DMS 273 treated with DMSO at 0.1 percent for 48 hours (cell line): ENCODE results near the gene CALHM3.
"Not testable (repeated sequence)": the region's sequence is repeated elsewhere in the genome, so short reads cannot be mapped to it uniquely, and the experiment has no call there.

Experiments used
- DNase-seq: peaks from one replicate; lab custom pipeline; 2025; lab: John Stamatoyannopoulos, UW

The CALHM3 gene

GRCh38 chr10:103479135-103479534, at the start of gene CALHM3:
Gene CALHM3, minus strand, starts transcription at chr10:103479240. Its CDS starts 208 bp downstream, at chr10:103479032.
- DNase-seq, result no peak

- no peak for DNase-seq
Observed at GRCh38 chr10:103528549-103528948, 49.5 kb upstream of the CALHM3 start.

- DNase-seq, result not testable (repeated sequence)
Observed at GRCh38 chr10:103527476-103527875, 48.4 kb upstream of the CALHM3 start.

DNA sequence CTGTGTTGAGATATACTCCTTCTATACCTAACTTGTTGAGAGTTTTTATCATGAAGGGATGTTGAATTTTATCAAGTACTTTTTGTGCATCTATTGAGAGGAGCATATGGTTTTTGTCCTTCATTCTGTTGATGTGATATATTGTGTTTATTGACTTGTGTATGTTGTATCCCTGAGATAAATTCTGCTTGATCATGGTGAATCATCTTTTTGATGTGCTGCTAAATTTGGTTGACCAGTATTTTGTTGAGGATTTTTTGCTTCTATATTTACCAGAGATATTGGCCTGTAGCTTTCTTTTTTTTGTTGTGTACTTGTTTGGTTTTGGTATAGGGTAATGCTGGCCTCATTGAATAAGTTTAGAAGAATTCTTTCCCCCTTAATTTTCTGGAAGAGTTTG, 46.9 kb upstream of the CALHM3 start:
- DNase-seq, result no peak

- DNase-seq, result no peak
Observed at GRCh38 chr10:103523683-103524082, 44.6 kb upstream of the CALHM3 start.

- not testable (repeated sequence) for DNase-seq
Observed at GRCh38 chr10:103522006-103522405, 43.0 kb upstream of the CALHM3 start.

DNA sequence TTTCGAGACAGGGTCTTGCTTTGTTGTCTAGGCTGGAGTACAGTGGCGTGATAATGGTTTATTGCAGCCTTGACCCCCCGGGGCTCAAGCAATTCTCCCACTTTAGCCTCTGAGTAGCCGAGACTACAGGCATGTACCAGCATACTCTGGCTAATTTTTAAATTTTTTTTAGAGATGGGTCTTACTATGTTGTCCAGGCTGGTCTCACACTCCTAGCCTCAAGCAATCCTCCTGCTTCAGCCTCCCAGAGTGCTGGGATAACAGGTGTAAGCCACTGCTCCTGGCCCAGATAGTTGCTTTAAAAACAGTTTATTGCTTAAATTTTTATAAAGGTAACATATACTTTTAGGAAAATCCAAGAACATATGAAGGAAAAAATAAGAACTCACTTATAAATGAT, 40.8 kb upstream of the CALHM3 start:
- DNase-seq, result no peak

DNA sequence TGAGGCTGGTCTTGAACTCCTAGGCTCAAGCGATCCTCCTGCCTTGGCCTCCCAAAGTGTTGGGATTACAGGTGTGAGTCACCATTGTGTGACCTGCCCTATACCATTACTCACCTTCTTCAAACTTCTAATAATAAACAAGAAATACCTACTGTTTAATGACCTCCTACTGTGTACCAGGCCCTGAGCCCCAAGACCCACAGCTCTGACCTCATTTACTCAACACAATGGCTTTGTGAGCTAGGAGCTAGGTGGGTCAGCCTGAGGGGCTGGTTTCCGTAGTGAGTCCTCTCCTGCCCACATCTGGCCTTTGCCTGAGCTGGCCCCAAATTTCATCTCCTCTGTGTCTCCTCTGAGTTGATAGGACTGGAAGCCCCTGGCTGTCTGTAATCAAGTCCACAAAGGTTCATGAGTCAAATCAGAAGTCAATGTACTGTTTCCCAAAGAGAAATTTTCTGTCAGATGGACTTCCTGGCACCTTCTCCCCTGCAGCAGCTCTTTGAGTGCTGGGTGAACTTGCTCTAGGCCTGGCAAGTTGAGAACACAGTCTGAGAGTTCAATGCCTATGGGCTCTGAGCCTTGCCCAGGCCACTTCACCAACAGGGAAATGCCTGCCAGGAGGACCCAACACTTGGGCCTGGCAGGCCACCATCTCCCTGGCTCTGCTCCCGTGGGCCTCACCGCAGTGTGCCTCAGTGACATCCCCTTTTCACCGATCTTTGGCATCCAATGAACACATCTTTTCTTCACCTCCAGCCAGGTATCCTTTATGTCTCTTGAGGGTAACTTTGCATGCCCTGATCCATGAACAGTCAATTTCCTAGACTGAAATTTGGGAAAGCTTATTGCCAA, 38.4 kb upstream of the CALHM3 start:
- no peak for DNase-seq

GRCh38 chr10:103514244-103514643, 35.2 kb upstream of the CALHM3 start:
- DNase-seq, result no peak

DNA sequence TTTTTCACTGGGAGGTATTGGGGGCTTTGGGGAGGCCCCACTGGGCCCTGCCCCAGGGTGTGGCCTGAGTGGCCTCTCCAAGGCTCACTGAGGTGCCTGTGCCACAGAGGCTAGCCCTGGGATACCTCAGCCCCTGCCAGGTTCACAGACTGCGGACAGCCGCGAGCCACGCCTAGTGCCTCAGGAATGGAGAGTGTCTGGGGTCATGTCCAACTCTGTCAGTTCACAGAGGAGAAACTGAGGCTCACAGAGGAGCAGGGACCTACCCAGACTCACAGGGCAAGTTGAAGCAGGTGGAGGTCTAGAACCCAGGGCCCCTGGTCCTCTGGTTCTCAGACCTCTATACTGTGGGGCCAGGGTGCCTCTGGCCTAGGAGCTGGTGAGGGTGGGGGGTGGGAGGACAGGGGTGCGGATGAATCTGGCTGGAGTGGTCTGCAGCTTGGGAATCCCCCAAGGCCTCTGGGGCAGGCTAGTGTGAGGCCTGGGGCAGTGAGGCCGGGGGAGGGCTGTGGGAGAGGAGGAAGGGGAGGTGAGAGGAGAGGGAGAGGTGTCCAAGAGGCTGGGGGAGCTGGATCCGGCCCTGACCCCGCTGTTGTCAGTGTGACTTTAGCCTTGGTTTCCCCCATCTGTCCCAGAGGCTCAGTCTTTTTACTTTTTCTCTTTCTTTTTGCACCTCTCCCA, 34.5 kb upstream of the CALHM3 start:
- no peak for DNase-seq

DNA sequence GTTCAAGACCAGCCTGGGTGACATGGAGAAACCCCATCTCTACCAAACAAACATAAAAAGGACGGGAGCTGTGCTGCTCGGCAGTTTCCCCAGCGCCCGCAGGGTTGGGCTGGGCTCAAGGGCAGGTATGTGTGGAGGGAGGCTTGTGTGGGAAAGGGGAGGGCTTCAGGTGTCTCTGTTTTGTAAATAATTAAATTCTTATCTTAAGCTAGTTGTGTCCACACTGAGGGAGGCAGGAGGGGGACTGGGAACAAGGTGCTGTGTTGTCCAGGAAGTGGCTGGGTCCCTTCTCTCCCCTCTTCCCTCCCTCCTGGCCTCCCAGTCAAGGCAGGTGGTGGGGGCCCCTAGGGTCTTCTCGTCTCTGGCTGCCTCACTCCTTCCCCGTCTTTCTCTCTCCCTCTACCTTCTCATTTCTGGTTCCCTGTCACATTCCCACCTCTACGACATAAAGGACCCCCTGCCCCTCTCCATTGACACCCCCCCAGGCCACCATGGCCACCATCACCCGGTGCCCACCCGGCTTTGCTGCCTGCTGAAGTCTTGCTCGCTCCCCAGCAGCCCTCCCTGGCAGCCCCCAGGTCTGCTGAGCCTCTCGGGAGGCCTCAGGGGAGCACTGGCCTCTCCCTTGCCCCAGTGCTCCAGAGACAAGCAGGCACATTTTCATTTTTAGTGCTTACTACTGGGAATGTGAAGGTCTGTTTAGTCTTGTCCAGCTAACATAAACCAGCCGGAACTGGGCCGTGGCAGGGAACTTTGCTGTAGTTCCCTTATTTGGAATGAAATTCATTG, 33.7 kb upstream of the CALHM3 start:
- DNase-seq, result no peak

GRCh38 chr10:103512166-103512565, 33.1 kb upstream of the CALHM3 start:
- DNase-seq, result no peak

DNA sequence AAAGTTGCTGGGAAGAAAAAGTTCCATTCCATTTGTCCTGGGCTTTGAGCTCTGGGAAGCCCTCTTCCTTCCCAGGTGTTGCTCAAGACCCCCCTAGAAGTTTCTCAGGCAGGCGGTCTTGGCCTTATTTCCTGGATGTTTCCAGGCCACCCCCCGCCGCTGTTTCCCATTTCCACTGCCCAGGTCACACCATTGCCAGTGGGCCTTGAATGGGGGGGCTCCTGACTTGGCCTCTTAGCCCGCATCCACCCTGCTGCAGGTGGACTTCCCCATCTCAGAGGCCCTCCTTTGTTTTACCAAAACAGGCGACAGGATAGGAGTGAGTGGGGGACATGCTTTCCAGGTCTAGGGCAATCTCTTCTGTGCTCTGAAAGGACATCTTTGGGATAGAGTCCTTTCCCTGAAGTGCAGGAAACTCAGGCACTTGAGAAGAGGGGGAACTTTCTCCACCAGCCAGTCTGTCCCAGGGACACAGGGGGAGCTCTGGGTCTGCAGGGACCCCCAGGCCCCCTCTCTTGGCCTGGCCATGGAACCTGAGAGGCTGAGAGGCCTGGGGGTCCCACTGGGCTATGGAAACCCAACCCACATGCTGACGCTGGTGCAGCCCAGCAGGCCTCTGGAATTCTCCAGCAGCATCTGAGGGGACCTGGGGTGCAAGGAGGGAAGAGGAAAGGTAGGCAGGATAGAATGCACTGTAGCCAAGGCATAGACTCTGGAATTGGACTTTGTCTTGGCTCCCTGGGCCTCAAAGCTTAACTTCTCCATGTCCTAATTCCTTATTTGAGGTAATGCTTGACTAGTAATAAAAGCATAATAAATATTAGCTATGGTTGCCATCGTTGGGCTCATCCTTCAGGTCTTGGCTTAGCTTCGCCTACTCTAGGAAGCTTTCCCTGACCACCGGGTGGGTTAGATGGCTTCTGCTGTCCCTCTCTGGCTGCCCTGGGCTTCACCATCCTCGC, 32.0 kb upstream of the CALHM3 start:
- DNase-seq, result no peak

- DNase-seq, result no peak
Observed at GRCh38 chr10:103510046-103510685, 31.1 kb upstream of the CALHM3 start.

- no peak for DNase-seq
Observed at GRCh38 chr10:103507235-103508191, 28.5 kb upstream of the CALHM3 start.

- DNase-seq, result no peak
Observed at GRCh38 chr10:103506061-103506460, 27.0 kb upstream of the CALHM3 start.

GRCh38 chr10:103504181-103504783, 25.2 kb upstream of the CALHM3 start:
- DNase-seq, result no peak

GRCh38 chr10:103503777-103504176, 24.7 kb upstream of the CALHM3 start:
- DNase-seq, result not testable (repeated sequence)
